Measurements from ENCODE around the gene RNF150.
"Not testable (repeated sequence)": the region's sequence is repeated elsewhere in the genome, so short reads cannot be mapped to it uniquely, and the experiment has no call there.

DNA sequence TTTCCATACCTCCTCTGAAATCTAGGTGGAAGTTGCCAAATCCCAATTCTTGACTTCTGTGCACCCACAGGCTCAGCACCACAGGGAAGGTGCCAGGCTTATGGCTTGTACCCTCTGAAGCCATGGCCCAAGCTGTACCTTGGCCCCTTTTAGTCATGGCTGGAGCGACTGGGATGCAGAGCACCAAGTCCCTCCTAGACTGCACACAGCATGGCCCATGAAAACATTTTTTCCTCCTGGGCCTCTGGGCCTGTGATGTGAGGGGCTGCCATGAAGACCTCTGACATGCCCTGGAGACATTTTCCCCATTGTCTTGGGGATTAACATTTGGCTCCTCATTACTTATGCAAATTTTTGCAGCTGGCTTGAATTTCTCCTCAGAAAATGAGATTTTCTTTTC is 82.3 kb downstream of the RNF150 start:
- TF ChIP-seq CTCF (conservative IDR thresholded peaks at IDR 0.05); EZH2 (IDR thresholded peaks at IDR 0.05; ENCODE audit: low read depth): not testable (repeated sequence)

Measured in PC-9 (cell line).